NCI-H2196 (cell line): ENCODE data around the gene ZNF354C.

Experiments used
- DNase-seq: peaks from one replicate; lab custom pipeline; 2025; ENCODE audit not compliant: unreplicated experiment; lab: John Stamatoyannopoulos, UW

The ZNF354C gene

DNA sequence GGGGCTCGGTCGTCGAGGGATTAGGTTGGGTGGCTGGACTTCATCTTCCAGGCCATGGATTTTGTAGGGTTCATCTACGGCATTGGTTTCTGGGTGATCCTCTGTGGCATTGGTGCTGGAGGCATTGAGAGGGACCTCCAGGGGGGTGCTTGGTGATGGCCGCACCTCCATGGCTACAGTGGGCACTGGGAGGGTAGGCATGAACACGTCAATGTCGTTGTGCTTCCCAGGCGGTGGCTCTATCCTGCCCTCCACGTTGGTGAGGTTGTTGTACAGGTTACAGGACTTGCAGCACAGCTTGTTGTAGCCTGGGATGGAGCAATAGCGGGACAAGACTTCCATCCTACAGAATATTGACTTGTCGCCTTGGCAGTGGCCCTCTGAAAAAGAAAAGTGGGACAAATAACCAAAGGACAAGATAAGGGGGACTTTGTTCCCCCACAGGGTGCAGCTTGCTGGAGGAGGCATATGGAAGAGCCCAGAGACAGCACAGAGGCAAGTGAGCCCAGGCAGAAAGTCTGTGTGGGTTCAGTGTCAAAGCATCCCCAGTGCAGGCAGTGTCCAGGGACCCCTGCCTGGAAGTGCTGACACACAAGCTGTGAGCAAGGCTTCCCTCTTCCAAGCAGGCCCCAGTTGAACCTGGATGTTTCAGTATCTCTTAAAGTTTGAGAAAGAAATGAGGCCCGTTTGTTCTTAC is 53.9 kb downstream of the ZNF354C start:
- no peak for DNase-seq

DNA sequence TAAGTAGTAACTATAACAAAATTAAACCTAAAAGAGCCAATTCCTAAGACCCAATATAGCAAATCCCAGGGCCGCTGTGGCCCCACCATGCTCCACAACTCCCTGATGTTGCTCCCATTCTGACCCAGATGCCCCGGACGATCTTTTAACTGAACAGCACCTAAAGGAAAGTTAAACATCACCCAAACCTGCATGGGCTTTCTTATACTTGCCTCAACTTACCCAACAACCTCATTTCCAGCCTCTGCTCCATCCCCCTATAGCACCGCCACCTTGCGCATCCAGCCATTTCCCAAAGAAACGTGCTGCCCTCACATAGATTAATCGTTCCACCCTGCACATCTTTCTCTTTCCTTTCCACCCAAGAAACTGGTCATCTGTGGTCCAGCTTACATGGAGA is 54.6 kb downstream of the ZNF354C start:
- no peak for DNase-seq

DNA sequence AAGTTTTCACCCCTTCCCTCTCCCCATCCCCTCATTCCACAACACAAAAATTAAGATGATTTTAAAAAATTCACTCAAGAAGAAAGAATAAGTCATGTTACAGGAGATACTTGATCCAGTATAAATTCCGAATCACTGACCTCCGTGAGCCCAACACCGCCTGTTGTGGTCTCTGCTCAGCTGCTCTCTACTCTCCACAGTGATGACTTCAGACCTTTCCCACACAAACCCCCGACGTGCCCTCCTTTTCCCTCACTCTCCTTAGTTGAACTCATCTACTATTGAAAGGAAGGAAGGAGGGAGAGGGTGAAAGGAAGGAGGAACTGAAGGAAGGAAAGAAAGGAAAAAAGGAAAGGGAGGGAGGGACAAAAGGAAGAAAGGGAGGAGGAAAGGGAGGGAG is 55.1 kb downstream of the ZNF354C start:
- DNase-seq: no peak

DNA sequence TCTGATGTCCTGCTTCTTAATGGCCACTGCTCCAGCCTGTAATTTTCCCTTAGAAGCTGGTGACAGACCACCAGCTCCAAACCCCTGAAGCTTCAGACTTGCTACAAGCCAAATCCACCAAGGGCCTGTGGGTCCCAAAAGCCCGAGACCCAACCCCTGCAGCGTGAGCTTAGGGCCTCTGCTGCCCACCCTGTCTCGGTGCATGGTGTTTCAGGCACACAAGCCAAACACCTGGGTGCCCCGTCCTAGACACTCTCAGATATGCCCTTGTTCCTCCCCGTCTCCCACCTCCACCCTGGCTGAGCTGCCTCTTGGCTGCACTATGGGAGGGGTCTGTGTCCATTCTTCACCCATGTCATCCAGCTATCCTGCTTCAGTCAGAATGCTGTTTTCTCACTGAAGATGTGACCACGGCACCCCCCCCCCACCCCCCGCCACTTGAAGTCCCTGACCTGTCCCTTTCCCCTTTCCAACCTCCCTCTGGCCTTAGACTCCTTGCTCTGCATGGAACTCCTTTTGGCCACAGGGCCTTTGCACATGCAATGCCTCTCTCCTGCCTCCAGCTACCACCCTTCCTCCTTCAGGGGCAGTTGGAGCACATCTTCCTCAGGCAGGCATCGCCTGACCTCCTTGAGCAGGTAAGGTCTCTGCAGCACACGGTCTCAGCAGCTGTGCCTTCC is 55.8 kb downstream of the ZNF354C start:
- DNase-seq: no peak

DNA sequence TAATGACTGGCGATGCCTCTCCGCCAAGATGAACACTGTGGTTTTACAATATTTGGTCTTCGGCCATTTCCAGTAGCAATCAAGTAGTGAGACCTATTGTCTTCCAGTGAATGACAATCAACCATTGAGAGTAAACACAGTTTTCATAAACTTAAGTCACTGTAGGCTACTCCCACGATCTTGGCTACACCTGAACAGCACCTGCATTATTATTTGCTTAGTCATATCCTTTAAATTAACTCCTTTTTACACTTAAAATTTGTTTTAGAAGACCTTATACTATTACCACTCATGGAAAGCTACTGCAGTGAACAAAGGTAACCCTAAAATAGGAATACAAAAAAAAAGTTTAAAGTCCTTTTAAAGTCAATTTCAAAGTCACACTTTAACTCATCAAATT is 58.2 kb downstream of the ZNF354C start:
- no peak for DNase-seq

DNA sequence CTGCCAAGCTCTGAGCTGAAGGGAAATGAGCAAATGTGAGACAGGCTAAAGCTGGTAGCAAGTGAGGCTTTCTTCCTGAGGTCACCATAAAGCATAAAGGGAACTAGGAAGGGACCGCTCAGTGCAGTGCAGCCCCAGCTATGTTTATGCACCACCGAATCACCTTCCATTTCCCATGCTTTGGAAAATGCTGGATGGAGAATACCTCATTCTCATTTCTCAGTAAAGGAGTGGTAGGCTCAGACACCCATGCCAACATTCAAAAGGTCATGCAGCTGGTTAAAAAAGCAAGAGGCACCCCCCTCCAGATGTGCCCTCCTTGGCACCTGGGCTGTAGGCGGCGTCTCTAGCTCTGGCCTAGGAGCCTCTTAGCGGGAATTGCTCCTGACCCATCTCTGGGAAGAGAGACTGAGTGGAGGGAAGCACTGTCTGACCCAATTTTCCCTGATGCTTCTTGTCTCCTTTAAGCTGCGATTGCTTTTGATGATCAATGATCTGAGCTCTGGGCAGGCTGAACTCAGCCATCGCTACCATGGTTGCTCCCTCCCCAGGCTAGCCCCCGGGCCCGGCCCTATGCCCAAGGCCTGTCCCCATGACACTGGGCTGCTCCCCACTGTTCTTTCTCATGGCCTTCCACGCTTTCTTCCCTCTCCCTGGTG is 58.7 kb downstream of the ZNF354C start:
- DNase-seq: no peak

DNA sequence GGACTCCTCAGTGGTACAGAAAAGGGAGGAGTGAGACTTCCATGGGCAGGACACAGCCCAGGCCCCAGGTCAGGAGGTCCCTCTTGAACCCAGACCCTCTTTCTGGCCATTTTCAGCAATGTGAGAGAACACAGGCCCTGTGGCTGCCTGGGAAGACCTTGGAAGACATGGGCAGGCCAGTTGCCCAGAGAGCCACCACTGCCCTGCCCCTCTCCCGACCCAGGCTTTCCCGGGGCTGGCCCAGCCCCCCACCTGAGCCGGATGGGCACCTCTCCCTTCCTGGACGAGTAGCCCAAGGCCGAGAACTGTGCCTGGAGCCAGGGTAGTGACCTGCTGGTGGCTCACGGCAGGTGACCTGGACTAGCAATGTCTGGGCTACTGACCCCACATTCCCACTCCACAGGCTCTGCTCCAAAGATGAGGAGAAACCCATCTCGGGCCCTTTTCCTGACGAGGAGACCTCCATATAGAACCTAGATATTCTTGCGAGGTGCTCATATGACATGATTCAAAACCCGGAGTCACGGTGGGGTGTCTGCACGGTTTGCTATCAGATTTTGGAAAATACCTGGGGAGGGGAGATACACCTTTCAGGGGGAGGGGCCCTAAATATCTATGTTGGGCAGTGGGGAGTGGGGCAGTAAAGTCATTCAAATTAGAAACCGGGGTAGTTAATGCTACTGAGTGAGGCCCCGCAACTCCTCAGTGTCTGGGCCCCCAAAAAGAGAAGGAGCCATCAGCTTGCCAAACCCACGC is 59.4 kb downstream of the ZNF354C start:
- DNase-seq: no peak

DNA sequence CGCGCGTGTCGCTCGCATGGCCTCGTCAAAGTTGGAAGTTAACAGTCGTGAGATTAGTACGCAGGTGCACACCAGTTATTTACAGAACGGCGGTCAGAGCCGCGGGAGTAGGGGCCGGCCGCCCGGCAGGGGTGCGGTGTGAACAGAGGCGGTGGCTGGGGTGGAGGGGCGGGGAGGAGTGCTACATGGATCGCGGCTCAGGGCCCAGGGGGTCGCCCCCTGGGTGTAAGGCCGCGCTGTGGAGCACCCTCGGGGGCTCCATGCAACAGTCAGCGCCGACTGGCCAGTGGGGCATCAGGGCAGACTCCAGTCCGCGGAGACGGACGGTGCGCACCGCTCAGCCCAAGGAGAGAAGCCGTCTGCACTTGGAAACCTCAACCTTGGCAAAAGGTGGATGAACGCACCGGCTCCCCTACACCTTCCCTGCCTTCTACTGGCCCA is 60.3 kb downstream of the ZNF354C start:
- DNase-seq: no peak

DNA sequence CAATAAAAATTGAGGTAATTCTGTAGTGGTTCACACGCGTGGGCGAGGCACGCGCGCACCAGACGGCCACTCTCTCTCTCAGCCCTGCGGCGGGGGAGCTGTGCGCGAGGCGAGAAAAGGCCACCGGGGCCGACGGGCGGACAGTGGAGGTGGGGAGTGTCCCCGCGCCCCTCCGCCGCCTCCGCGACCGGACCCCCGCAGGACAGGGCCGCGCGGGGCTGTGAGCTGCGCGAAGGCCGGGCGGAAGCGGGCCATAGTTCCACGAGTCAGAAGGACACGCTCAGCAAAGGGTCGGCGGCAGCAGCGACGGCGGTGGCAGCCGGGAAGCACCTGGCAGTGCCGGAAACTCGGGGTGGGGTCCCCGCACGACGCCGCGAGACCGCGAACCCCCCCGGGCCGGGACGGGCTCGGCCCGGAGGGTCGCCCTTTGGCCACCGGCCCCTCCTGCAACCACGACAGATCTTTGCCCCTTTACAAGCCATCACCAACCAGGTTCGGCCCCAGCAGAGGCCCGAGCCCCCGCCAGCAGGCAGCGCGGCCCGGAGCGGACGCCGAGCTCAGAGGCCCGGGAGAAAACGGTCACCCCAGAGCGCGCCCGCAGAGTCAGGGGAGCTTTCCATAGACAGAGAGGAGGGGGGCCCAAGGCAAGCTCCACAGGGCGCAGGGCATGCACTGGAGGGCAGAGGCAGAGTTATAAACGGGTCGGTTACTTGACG is 60.9 kb downstream of the ZNF354C start:
- DNase-seq: no peak

DNA sequence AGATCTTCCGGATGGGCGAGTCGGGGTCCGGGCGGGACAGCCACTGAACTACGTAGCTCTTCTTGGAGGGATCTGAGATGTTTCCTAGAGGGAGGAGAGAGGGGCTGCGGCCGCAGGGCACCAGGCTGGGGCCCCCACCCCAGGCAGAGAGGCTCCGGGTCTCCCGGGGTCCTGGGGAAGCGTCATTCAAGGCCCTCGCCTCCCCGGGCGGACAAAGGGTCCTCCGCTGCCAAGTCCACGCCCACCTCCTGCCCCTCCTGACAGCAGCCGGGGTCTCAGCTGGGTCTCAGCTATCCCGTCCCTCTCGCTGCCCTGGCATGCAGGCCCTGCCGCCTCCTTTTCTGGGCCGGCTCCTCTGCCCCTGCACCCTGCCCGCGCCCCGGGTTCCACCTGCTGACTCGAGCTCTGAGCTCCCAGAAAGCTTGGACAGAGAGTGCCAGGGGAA is 61.5 kb downstream of the ZNF354C start:
- no peak for DNase-seq

DNA sequence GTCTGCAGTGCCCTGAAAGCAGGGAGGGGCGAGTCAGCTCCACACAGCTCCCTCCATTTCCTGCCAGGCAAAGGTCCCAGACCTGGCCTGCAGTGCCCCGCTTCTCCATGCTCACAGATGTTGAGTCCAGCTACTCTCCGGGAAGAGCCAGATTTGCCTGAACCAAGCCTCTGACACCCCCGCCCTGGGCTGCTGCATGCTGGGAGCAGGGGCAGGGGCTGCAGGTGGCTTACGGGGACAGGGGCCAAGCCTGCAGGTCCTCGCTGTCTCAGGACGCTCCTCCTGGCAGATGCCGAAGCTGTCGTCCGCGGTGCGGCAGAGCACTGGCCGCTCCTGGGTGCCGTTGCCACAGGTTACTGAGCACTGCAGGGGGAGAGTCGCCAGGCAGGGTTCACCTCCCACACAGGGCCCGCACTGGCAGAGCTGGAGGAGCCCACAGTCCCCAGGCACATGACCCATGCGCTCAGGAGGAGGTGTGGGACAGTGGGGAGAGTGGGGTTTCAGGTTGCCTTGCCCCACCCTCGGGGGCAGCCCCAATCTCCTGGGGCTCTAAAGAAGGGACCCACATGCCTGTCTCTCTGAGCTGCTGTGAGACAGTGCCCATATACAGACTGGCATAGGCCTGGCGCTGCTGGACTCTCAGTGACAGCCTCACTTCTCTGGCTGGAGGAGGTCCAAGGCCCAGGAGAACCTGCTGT is 62.4 kb downstream of the ZNF354C start:
- DNase-seq: no peak

DNA sequence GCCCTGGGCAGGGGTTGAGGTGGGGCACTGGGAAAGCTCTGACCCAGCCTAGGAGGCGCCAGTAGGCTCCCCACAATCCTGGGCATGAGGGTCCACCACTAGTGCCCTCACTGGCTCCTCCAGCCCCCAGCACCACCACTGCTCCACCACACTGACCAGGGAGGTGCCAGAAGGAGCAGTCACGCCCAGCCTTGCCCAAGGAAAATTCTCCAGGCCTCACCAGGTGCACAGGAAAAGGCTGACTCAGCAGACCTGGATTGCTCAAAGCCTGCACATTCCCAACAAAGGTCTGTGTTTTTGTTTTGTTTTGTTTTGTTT is 62.9 kb downstream of the ZNF354C start:
- DNase-seq: no peak

DNA sequence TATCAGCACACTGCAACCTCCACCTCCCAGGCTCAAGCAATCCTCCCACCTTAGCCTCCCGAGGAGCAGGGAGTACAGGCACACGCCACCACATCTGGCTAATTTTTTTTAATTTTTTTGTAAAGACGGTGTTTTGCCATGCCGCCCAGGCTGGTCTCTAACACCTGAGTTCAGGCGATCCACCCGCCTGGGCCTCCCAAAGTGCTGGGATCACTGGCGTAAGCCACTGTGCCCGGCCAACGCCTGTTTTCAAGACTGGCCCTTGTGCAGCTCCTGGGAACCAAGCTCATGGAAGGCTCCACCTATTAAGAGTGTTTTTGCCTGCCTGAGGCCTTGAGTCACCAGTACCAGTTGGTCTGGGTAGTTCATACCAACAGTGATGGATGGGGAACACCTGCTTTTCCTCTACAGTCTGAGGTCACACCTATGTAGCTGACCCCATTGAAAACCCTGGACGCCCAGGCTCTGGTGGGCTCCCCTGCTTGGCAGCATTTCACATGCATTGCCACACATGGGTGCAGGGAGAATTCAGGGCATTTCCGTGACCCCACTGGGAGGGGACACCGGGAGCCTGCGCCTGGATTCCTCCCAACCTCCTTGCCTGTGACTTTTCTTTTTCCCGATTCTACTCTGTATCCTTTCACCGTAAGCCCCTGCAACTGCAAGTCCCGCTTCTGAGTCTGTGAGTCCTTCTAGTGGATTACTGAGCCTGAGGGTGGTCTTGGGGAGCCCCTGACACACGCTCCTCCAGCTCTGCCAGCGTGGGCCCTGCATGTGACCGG is 63.5 kb downstream of the ZNF354C start:
- no peak for DNase-seq

DNA sequence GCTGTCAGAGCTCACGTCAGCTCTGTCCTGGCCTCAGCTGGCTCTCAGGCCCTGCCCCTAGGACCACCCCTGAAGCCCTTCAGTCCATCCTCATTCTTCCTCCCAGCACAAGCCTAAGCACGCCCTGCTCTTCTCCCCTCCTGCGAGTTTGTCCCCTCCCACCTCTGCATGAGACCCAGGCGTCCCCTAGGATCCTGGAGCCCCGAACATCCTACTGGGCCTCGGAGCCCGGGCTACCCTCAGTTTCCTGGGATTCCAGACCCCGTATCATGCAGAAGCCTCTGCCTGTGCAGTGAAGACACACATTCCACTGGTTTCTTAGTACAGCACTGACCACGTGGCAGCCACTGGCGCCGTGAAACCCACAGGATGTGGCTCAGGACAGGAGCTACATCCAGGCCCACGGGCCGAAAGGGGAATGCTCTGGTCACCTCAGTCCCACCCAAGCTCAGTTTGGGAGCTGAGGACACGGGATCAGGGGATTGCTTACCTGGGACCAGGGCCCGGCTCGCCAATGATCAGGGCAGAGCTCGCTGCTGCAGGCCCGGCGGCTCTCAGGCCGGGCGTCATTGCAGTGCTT is 64.2 kb downstream of the ZNF354C start:
- DNase-seq: no peak

DNA sequence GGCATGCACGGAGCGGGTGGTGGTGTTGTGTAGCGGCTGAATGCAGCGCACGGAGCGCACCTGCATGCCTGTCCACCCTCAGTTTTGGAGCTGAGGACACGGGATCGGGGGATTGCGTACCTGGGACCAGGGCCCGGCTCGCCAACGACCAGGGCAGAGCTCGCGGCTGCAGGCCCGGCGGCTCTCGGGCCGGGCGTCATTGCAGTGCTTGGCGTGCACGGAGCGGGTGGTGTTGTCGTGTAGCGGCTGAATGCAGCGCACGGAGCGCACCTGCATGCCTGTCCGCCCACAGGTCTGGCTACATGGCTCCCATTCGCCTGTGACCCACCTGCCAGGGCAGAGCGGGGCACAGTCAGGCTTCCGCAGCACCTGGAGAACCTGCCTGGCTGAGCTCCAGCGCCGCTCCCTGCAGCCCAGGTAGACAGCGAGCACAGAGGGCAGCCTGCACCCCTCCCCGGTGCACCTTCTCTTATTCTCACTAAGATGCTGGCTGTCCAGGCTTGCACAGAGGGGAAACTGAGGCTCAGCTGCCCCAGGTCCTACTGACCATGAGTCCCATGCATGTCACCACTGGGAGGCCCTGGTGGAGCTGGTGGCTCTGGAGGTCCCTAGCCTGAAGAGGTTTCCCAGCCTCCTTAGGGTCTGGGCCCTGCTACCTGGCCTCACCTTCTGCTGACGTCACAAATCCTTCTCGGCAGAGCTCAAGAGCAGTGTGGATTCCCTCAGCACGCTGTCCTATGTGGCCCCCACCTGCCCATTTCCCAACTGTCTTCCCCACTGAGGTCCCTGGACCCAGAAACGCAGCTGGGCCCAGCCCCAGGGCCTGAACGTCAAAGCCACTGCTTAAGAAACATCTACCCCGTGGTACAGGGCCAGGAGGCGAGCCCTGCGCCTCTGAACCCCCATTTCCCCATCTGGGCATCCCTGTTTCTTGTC is 64.9 kb downstream of the ZNF354C start:
- no peak for DNase-seq

DNA sequence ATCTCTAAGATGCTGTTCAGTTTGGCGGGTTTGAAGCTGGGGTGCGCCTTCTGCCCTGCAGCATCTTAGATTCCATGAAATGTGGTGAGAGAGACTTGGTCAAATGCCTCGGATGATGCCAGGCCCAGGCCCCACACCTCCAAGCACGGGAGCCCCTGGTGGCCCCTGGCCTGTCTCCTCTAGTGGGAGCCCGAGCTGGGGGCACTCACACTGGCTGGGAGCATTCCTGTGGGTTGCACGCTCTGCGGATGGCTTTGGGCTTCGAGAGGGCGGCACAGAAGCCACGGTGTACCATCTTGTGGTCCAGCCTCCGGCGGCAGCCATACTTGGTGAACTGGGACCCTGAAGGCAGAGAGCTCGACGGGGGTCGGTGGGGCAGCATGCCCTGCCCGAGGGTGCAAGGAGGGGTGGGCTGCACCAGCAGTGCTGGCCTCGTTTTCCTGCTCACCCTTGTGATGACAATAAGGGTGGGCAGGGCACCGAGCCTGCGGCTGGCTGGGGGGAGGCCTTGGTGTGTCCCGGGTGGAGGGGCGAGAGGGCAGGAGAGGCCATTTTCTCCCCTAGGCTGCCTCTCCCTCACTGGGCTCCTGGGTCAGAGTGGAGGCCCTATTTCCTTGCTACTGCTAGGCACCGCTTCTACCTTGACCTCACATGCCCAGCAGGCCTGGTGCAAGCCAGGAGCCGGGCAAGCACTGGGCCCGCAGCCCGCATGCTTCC is 65.8 kb downstream of the ZNF354C start:
- no peak for DNase-seq

DNA sequence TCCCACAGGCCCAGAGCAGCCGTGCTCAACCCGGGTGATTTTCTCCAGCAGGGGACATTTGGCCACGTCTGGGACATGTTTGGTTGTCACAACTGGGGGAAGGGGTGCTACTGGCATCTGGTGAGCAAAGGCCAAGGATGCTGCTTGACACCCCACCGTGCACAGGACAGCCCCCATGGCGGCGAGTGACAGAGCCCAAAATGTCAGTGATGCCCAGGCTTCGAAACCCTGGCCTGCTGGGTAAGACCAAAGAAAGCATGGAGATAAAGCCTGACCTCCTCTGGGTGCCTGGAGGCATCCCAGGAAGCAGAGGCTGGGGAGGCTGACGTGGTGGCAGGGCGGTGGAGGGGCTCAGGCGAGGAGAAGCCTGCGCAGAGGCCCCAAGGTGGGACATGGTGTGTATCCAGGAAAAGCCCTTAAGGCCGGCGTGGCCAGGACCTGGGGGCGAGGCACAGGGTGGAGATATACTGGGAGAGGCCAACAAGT is 66.4 kb downstream of the ZNF354C start:
- no peak for DNase-seq
